Stomach (tissue), 9 donors: ENCODE data around the gene GOLGA3. TPM values are rescaled to one million over a fixed set of nuclear protein-coding genes. Genes with fewer than 3 reads are reported as not detected.
"Not testable (repeated sequence)": the region's sequence is repeated elsewhere in the genome, so short reads cannot be mapped to it uniquely, and the experiment has no call there.

Experiments used
- DNase-seq, 2 donors: peaks; one replicate each; pipeline versions ENCODE4 v3.0.0 to v3.0.0-alpha.2; 2013 to 2019
- H3K27ac ChIP-seq, 5 donors: fragments of 200-600 bp in 4 of 5; sonication (generic) in 4 of 5; one replicate each; pipeline ENCODE4 v1.5.1; 2013 to 2019; ENCODE audit warnings: mild to moderate bottlenecking in 1 of 5, moderate library complexity in 1 of 5
- H3K27me3 ChIP-seq, 3 donors: fragments of 200-600 bp; sonication (generic); one replicate each; pipeline ENCODE4 v1.5.1; 2017 to 2019; ENCODE audit warnings: mixed run types in 1 of 3
- H3K36me3 ChIP-seq, 4 donors: fragments of 200-600 bp; sonication (generic); 1 replicate in 3 of 4; 2 replicates in 1 of 4; pipeline ENCODE4 v1.5.1; 2016 to 2019
- H3K4me1 ChIP-seq, 4 donors: fragments of 200-600 bp; sonication (generic); one replicate each; pipeline ENCODE4 v1.5.1; 2016 to 2019
- H3K4me3 ChIP-seq, 4 donors: fragments of 200-600 bp; sonication (generic) in 3 of 4; one replicate each; pipeline ENCODE4 v1.5.1; 2016 to 2019; ENCODE audit warnings: mild to moderate bottlenecking in 1 of 4
- H3K9me3 ChIP-seq, 4 donors: fragments of 200-600 bp; sonication (generic); one replicate each; pipeline ENCODE4 v1.5.1; 2016 to 2019
- CTCF ChIP-seq, 7 experiments: fragments of 450-650 bp in 4 of 7; fragments of 200-600 bp in 3 of 7; sonication (generic) in 3 of 7; IDR thresholded peaks; one replicate each; pipeline ENCODE4 v1.5.1; 2016 to 2019; ENCODE audit warnings: antibody characterized with exemption in 7 of 7, control low read depth in 2 of 7, mild to moderate bottlenecking in 1 of 7
- EP300 ChIP-seq: sonication (generic); formaldehyde crosslinking; IDR thresholded peaks from one replicate; pipeline ENCODE4 v1.6.1; 2017; ENCODE audit warnings: antibody characterized with exemption
- POLR2A ChIP-seq, 4 donors: fragments of 450-650 bp; IDR thresholded peaks; one replicate each; pipeline ENCODE4 v1.6.1; 2016; ENCODE audit warnings: antibody characterized with exemption in 4 of 4, control low read depth in 2 of 4, mild to moderate bottlenecking in 1 of 4, moderate library complexity in 1 of 4
- POLR2AphosphoS5 ChIP-seq, 3 donors: sonication (generic); formaldehyde crosslinking; IDR thresholded peaks; one replicate each; pipeline ENCODE4 v1.6.1; 2016; ENCODE audit warnings: antibody characterized with exemption in 3 of 3
- WGBS, 5 donors: extraction: QIAGEN DNeasy Blood & Tissue Kit in 3 of 5; methylation state at CpG; one replicate each; pipeline versions ENCODE4 v1.1.5 to v1.1.7; 2013 to 2018; 5-methylcytosine and 5-hydroxymethylcytosine counted together
- intact Hi-C: fragments of 100-400 bp; cut with DNase I; formaldehyde crosslinking; loops from one replicate; pipeline ENCODE4 v1.15.1; 2023; ENCODE audit warnings: low total_unique reads
- polyA plus RNA-seq, 3 donors: library from polyadenylated mRNA; stranded (reverse); fragments of 200-250 nt; gene quantifications; one replicate each; pipeline ENCODE4 v1.2.3, GENCODE V29; 2013
- total RNA-seq, 5 donors: library from RNA; depleted of rRNA; stranded (reverse); fragments of >200 nt; gene quantifications; one replicate each; pipeline versions ENCODE4 v1.1.0 to v1.2.3, GENCODE V29; 2014 to 2016
- donor health status: healthy with polysubstance abuse.
- donor health status: Bipolar disorder and iron deficiency.
- donor health status: healthy.

GOLGA3 gene
- total and polyA plus RNA-seq, 8 donors = 8.8 to 204 (median 55.3) TPM

- H3K27ac ChIP-seq = no peak overlapping the region
- no peaks in the 10 kb centered on the region for H3K9me3 ChIP-seq
- peaks cover 67 to 100% (median 99%) of the 10 kb centered on the region in 4 donors for H3K36me3 ChIP-seq
- no peak overlapping the region for H3K4me3 ChIP-seq
- 81 to 86% (median 82%) methylated on average over 30 of the region's 30 CpGs for WGBS, 5 donors
- H3K27me3 ChIP-seq = no peaks in the 10 kb centered on the region
- no peaks in the 10 kb centered on the region for H3K4me1 ChIP-seq
- TF ChIP-seq CTCF (IDR thresholded peaks at IDR 0.05) (no peak), EP300 (no peak), POLR2AphosphoS5 (IDR thresholded peaks at IDR 0.05) (no peak), POLR2A (IDR thresholded peaks at IDR 0.05) (no peak)
- DNase-seq = no peak
- intact Hi-C loops = no loop called here
These were observed 19.0 kb upstream of the GOLGA3 start for GRCh38 chr12:132847363-132848356.

GRCh38 chr12:132844681-132845080 is 16.0 kb upstream of the GOLGA3 start:
- H3K4me3 ChIP-seq, H3K4me1 ChIP-seq, H3K9me3 ChIP-seq, intact Hi-C loops, DNase-seq, H3K27me3 ChIP-seq, H3K27ac ChIP-seq: not testable (repeated sequence)
- 91 to 97% (median 96%) methylated on average over 11 of the region's 11 CpGs for WGBS, 5 donors
- H3K36me3 ChIP-seq = peaks cover 64 to 100% (median 99%) of the 10 kb centered on the region in 4 donors

GRCh38 chr12:132842449-132843045 is 13.9 kb upstream of the GOLGA3 start:
- Histone ChIP-seq H3K4me3 (no peak overlapping the region), H3K9me3 (no peaks in the 10 kb centered on the region), H3K4me1 (peaks cover 0 to 13% (median 4%) of the 10 kb centered on the region in 4 donors), H3K27ac (no peak overlapping the region), H3K27me3 (no peaks in the 10 kb centered on the region), H3K36me3 (peaks cover 65 to 97% (median 90%) of the 10 kb centered on the region in 4 donors)
- intact Hi-C loops = no loop called here
- TF ChIP-seq POLR2AphosphoS5 (IDR thresholded peaks at IDR 0.05) = no peak
- no peak for TF ChIP-seq EP300
- TF ChIP-seq CTCF (IDR thresholded peaks at IDR 0.05) = no peak
- no peak for TF ChIP-seq POLR2A (IDR thresholded peaks at IDR 0.05)
- no peak for DNase-seq
- 89 to 93% (median 90%) methylated on average over 21 of the region's 21 CpGs for WGBS, 5 donors

- 89 to 98% (median 96%) methylated on average over 15 of the region's 15 CpGs for WGBS, 5 donors
- Histone ChIP-seq H3K27me3 (no peaks in the 10 kb centered on the region), H3K27ac (no peak overlapping the region), H3K4me3 (no peak overlapping the region), H3K9me3 (no peaks in the 10 kb centered on the region), H3K36me3 (peaks cover 53 to 95% (median 82%) of the 10 kb centered on the region in 4 donors), H3K4me1 (peaks cover 0 to 17% (median 6%) of the 10 kb centered on the region in 4 donors)
- intact Hi-C loops = no loop called here
- no peak for DNase-seq
- TF ChIP-seq POLR2A (IDR thresholded peaks at IDR 0.05) = no peak
- TF ChIP-seq EP300 = no peak
- no peak for TF ChIP-seq CTCF (IDR thresholded peaks at IDR 0.05)
- no peak for TF ChIP-seq POLR2AphosphoS5 (IDR thresholded peaks at IDR 0.05)
These were observed 12.5 kb upstream of the GOLGA3 start for GRCh38 chr12:132841151-132841550.
